Left renal cortex interstitium (tissue), 4 donors: ENCODE measurements around the gene NT5C1A. TPM values are rescaled to one million over a fixed set of nuclear protein-coding genes. Genes with fewer than 3 reads are reported as not detected.

Experiments used
- DNase-seq, 4 donors: peaks; one replicate each; pipeline ENCODE4 v3.0.0-alpha.2; 2013; ENCODE audit warnings: low read depth in 4 of 4, low spot score in 2 of 4, missing footprints in 1 of 4
- polyA plus RNA-seq, 4 donors: library from polyadenylated mRNA; unstranded; fragments of 120-200 nt; gene quantifications; one replicate each; pipeline ENCODE4 v1.2.1, GENCODE V29; 2013; ENCODE audit not compliant: insufficient read length in 4 of 4

Gene NT5C1A
- polyA plus RNA-seq, 4 donors = 0.27 to 1.1 (median 0.32) TPM

DNA sequence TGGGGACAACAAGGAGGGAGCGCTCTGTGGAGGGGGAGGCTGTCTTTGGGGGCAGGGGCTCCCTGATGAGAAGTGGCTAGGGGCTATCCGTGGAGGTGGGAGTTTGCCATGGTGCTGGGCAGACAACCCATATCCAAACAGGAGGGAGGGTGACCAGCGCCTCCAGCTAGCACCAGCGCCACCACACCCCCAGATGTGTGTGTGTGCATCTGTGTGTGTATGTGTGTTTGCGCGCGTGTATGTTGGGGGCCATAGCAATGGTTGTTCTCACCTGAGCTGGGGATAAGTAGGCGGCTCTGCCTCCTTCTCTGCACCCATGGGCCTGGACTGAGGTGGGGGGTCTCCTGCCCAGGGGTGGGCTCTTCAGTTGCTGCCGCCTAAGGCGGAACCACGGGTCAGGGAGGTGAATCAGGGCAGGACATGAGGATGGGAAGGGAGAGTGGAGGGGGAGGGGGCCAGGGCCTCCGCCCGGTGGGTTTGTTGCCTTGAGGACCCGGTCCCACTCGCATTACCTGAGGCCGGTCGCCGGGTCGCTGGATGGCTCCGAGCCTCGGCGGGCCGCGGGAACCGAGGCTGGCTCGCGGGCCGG, 19.0 kb upstream of the NT5C1A start:
- DNase-seq = no peak

DNA sequence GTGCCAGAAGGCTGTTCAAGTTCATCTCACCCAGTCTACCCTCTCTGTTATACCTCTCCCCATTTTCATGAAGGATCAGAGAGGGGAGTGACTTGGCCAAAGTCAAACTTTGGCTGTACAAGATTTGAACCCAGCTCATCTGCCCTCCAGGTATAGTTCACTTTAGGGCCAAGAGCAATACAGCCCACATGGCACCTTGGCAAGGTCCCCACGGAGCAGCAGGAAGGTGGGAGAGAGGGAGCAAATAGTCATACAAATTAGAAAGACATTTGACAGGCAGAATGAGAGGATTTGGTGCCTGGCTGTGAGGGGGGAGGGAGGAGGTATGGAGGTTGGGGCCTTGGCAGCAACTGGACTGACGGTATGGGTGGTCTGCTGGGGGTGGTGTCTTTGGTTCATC, 18.3 kb upstream of the NT5C1A start:
- no peak for DNase-seq

DNA sequence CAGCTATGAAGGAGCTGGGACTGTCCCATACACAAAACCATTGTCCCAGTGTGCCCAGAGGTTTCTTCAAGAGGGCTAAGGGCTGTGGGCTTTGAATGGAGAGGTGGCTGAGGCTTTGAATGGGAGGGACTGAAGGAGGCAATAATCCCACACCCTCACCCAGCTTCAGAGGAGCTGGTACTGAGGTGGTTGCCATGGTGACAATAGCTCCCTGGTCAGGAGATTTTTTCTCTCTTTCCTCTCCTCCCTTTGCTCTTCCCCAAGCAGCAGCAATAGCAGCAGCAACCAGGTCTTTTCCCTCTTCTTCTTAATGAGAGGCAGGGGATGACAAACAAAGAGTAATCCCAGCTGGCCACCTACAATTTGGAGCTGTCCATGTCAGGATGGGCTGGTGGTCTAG, 17.7 kb upstream of the NT5C1A start:
- DNase-seq = no peak

DNA sequence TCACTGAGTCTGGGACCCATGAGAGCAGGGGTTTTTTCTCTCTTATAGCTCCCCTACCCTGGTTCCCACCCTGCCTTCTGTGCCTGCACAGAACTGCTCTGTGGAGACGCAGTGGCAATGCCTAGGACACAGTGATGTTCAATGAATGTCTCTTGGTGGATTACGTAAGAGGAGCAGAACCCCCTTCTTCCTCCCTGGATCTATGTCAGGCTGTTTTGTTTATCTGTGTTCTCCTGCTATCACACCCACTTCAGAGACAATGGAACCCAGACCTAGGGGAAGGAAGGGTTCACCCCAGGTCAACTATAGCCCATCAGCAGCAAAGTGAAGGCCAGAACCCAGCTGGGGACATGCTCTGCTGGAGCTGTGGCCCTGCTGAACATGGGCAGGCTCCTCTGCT, 17.3 kb upstream of the NT5C1A start:
- DNase-seq = no peak

DNA sequence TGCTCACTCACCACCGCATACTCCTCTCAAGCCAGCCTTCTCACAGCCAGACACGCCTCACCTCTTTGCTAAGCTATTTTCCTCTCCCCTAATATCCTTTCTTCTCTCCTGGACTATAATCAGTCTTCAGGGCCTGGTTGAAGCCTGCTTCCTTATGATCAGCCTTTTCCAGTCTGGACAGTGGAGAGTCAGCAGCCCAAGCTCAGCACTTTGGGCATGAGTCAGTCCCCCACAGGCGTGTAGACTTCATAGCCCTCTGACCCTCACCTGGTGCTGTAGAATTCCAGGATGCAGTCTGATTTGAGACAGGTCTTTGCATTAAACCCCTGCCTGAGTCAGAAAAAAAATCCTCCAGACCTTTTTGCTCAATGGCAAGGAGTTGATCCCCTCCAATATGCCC, 16.8 kb upstream of the NT5C1A start:
- no peak for DNase-seq

DNA sequence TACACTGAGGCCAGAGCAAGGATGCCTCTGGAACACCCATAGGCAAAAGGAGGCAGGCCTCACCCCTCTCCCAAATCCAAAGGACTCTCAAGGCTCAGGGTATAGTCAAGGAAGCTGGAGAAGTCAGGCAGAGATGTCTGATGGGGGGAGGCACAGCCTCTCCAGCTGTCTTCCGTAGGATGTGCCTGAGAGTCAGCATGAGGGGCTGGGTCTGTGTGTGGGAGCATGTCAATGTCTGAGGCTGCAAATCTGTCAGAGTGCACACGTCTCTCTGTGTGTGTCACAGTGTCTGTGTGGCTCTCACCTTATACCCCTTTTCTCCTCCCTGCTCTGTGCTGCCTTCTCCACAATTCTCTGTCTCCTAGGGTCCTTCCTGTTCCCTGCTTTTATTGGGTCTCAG, 15.3 kb upstream of the NT5C1A start:
- DNase-seq = no peak

DNA sequence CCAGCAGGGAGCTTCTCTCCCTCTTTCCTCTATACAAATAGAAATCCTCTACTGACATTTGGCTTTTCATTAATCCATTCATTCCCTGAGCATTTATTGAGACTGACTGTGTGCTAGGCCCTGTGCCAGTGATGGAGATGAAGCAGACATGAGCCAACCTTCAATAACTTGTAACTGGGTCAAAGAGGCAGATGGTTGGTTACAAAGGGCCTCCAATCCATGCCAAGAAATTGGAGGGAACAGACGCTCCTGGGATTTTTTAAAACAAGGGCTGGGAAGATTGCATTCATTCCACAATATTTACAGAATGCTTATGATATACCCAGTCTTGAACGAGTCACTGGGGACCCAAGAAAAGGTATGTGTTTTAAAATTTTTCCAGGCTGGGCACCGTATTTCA, 13.2 kb upstream of the NT5C1A start:
- no peak for DNase-seq

DNA sequence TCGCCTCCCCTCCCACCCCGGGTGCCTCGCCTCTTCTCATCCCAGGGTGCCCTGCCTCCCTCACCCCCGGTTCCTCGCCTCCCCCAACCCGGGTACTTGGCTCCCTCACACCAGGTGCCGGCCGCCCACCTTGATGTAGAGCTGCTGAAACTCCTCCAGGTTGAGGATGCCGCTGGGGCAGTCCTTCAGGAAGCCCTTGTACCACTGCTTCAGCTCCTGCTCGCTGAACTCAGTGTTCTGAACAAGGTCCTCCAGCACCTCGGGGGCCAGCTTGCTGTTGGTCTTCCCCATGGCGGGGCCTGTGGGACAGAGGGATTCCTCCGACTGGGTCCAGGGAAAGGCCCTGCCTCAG, 12.4 kb upstream of the NT5C1A start:
- no peak for DNase-seq

DNA sequence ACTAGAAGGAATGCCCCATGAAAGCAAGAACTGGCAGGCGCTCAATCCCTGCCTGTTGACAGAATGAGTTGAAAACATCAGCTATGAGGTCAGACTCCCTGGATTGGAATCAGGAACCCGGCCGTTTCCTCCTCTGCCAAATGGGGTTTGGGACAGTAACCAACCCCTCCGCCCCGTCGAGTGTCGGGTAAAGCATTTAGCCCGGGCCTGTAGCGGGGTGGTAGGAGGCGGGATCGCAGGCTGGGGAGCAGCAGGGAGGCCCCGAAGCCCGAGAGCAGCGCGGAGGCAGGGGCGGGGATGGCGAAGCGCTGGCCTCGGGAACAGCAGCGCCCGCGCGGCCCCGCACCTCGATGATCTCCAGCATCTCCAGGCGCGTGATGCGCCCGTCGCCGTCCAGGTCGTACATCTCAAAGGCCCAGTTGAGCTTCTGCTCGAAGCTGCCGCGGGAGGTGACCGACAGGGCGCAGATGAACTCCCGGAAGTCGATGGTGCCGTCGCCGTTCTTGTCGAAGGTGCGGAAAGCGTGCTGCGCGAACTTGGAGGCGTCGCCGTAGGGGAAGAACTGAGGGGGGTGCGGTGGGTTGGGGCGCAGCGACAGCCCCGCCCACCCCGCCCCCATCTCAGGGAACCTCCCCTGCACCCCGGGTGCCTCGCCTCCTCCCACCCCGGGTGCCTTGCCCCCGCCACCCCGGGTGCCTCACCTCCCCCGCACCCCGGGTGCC, 11.8 kb upstream of the NT5C1A start:
- DNase-seq = no peak

DNA sequence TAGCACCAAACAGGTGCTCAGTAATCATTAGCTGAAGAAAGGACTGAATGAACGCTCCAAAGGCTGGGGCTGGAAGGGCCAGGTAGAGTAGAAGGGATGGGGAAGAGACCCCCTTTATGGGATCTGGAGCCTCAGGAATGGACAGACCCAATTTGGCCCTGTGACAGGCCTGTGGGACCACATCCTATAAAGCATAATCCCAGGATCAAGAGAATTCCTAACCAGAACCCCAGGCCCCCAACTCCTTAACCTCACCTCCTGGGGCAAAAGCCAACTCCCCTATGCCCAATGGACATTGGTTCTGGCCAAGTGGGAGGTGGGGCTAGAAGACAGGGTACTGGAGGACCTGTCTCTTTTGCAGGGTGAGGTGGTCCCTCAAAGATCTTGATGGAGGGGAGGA, 10.1 kb upstream of the NT5C1A start:
- no peak for DNase-seq

DNA sequence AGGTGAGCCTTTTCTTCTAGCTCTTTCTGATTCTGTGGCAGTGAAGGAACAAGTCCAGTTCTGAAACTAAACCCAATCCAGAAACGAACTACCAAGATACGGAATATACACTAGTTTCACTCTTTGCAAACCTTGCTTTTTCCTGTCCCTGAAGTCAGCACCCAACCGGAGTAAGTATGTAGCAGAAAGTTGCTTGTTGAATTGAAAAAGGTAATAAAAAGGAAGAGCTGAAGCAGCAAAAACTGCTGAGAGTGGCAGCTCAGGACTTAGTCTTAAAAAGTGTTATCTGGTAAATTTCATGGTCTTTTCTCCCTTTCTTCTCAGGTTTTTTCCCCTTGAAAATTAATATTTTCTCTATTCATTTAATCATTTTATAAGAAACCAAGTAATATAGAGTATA, 9.4 kb upstream of the NT5C1A start:
- no peak for DNase-seq

DNA sequence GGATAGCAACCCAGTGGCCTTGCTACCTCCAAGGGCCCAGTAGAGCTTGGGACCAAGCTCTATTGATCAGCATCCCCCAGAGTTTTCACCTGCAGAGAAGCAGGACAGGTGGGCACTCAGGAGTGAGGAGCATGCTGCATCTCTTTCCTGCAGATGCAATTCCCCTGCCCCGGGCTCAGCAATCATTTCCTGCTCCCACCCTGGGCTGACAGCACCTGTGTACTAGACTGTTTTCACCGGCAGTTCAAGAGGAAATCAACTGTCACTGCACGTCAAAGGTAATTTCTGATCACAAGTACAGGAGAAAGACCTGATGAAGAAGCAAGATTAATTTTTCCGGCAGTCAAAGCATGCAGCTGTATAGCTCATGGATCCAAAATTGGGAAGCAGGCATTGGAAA, 8.8 kb upstream of the NT5C1A start:
- DNase-seq = no peak

DNA sequence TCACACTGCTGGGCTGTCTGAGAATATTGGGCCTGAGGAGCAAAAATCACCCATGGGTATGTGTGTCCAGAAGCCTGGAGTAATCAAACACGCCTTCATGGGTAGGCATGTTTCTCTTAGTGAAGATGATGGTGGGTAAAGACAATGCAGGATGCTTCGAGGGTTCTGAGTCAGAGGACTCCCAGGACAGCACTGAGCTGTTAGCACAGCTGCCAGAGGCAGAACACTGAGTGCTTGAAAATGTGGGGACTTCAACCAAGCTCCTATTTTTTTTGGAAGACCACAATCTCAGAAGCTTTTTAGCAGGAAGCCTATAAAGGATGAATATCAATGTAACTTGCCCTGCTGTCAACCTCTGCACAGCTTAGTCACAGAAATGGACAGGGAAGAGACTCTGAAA, 7.9 kb upstream of the NT5C1A start:
- no peak for DNase-seq

DNA sequence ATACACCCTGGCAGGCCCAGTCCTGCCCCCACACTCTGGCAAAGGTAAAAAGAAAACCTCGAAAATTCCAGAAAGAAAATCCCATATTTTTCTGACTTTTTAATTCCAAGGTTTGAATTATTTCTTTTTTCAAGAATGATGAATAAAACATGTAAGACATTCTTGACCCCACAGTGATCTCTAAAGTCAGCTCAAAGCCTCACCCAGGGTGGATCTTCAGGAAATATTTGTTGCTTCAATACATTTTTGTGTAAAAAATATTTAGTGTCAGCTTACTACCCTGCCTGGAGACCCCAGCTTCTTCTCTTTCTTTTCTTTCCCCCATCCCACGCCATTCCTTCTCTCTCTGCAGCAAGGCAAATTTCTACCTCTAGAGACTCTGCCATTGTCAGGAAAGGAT, 7.0 kb upstream of the NT5C1A start:
- no peak for DNase-seq

DNA sequence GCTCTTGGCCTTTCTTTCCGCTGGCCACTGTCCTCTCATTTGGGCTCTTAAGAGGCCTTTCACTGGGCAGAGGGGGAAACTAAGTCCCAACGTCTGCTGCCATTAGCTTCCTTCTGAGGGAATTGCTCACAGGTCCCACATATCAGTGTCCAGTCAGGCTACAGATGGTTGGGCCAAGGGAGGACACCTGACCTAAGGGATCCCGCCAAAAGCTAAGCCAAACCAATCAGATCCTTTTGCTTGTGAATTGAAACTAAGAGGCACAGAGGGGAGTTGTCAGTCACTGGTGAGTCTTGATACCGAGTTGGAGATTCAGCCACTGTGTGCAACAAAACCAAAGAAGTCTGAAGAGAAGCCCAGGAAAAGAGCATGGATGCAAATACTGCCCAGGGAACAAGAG, 5.7 kb upstream of the NT5C1A start:
- DNase-seq = no peak

DNA sequence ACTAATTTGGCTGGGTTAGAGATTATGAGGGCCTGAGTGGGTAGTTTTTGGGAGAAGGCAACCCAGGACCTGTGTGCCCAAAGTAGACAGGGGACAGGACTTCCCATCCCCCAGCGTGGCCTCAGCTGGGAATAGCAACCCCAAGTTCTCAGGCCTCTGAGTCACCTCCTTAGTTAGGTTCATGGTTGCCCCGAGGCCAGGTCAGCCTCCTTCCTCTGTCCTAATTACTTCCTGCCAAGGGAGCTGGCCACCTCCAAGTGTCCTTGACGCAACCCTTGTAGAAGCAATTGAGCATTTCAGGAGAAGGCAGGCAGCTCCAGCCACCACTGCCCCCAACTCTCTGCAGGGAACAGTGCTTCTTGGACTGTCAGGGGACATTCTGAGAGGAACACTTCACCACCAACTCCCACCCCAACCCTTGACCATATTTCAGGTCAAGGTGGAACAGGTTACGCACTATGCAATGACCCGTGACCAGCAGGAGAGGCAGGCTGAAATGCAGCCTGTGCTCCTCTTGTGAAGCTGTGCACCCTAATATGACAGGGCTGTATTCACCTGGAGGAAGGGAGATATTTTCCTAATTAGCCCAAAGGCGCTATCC, 5.1 kb upstream of the NT5C1A start:
- no peak for DNase-seq

DNA sequence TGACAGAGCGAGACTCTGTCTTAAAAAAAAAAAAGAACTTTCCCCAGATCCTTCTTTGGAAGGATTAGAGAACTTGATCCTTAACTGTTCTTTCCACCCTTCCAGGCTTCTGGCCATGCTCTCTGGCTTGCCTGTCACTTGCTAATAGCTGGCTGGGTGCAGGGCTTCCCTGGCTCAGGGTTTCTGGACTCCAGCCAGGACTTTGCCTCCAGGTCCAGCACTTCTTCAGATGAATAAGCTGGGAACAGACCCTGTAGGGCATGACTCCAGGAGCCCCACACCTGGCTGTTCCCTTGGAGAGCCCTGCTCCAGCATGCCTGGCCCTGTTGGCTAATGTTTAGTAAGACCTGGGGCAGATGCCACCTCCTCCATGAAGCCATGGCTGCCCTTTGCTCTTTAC, 3.3 kb upstream of the NT5C1A start:
- no peak for DNase-seq

DNA sequence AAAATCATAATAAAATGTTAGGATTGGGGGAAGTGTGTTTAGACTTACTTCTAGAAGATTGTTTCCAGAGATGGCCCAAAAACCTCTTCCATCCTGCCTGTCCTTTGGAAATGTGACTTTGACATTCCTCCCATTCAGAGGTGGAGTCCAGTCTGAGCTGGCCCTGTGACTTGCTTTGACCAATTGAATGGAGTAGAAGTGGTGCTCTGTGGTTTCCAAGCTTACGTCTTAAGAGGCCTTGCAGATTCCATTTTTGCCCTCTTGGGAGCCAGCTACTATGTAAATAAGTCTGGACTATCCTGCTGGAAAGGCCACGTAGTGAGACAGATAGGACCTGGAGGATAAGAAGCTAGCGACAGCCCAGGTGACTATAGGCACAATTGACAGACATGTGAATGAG, 1.3 kb upstream of the NT5C1A start:
- no peak for DNase-seq

DNA sequence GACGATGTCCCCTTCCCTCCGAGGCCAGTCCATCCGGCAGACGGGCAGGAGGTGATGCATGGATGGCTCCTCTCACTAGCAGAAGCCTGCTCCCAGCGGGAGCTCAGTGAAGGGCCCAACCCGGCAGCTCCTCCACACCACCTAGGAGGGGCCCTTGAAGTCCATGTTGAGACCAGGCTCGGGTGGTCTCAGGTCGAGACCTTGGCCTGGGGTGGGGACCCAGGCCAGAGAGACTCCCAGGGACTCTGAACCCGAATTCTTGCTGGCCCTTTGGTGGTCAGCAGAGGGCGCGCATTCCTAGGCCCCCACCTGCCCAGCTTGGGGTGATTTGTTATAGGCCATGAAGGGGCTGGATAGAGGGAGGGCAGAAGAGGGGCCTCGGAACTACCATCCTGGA, 642 bp upstream of the NT5C1A start:
- DNase-seq = no peak

DNA sequence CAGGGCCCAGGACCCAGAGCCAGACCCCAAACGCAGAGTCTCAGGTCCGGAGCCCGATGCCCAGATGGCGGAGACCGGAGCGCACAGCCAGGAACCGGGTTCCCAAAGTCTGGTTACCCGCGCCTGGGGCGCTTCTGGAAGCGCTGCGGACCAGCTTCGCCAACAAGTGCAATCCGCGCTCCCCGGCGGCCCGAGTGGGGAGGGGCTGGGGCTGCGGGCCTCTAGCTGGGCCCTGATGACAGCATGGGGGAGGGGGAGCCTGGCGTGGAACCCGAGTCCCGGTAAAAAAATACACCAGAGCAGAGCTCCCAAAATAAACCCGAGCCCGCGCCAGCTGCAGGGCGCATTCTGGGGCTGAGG, 494 bp downstream of the NT5C1A start:
- DNase-seq = no peak

DNA sequence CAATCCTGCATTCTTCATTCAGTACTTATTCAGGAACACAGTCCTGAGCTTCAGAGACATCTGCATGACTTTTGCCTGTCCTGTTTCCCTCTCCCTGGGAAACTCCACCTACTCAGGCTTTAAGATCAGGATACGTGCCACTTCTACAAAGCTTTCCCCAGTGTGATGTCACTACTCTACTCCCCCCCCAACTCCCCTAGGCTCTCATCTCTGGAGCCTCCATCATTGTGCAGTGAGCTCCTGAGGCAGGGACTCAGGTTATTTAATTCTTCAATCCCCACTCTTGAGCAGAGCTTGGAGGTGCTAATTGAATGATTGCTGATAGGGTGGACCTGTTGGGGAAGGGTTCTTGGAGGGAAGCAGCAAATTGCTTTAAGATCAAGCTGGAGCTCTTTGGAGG, 1.2 kb downstream of the NT5C1A start:
- no peak for DNase-seq

DNA sequence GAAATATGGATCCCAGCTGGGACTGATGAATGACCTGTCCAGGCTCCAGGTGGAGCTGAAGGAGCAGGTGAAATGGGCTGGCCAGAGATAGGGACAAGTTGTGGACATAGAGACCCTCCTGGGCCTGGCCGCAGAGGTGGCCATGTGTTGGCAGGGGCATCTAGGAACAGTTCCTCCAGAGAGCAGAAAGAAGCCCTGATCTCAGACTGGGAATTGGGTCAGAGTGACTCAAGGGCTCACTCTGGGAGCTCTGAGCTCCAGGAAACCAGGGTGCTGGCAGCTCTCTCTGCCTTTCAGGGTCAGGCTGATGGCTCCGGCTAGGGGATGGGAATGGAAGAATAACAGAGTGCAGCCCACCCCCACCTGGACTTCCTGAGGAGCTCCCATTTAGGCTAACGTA, 3.0 kb downstream of the NT5C1A start:
- no peak for DNase-seq

DNA sequence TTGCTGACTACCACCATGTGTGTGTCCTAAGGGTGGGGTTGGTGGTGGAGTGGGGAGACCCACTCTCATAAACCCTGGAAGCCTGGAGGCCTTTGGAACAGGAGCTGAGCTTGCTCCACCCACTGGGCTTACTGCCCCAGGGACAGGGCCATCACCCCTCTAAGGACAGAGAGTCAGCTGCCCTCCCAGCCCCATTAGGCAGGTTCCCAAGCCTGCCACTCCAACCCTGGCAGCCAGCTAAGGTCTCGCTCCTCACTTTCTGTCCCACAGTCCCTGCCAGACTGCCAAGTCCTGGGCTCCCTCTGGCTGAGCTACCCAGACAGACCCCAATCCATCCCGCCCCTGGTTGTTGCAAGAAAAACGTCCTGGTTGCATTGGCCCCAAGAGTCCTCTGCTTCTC, 3.8 kb downstream of the NT5C1A start:
- DNase-seq = no peak
